ENCODE results near the gene PMM1.
A peak's percentile ranks its signal among the peaks of the same experiment; 100 is the strongest.
"Not testable (repeated sequence)": the region's sequence is repeated elsewhere in the genome, so short reads cannot be mapped to it uniquely, and the experiment has no call there.

PMM1 gene

DNA sequence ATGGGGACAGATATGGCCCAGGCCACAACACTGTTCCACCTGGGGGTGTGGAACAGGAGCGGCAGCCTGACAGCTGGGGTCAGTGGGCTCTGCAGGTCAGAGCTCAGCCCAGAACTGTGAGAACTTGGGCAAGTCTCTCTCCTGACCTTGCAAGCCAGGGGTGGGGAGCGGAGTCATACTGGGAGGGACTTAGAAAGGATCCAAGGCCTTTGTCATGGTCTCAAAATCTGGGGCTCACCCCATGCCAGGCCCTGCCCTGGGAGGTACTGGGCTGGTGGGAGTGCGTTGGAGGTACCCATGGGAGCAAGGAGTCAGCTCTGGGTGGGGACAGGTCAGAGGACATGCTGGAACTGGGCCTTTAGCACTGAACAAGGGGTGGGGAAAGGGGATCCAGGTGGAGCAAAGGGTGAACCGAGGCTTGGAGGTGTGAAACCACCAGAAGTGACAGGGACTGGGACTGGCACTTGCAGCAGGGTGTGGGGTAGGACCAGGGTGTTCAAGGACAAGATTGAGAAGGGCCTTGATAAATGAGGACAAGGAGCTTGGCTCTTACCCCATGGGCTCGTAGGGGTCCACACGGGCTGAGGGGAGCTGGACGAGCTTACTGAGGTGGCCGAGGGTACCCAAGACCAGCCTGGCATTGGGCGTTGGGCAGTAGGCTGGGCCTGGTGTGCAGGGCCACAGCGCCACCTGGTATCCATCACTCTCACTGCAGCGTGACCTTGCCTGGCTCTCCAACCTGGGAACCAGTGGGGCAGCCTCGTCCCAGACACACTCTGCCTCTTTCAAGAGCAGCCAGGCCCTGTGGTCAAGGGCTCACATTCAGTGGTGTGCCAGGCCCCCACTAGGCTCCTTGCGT, 7.4 kb upstream of the PMM1 start:
- no peak for DNase-seq (ENCODE audit: low read depth)
- no peak overlapping the region for H3K4me3 ChIP-seq (ENCODE audit: low read depth, low read length)
- TF ChIP-seq, protein P1, sequence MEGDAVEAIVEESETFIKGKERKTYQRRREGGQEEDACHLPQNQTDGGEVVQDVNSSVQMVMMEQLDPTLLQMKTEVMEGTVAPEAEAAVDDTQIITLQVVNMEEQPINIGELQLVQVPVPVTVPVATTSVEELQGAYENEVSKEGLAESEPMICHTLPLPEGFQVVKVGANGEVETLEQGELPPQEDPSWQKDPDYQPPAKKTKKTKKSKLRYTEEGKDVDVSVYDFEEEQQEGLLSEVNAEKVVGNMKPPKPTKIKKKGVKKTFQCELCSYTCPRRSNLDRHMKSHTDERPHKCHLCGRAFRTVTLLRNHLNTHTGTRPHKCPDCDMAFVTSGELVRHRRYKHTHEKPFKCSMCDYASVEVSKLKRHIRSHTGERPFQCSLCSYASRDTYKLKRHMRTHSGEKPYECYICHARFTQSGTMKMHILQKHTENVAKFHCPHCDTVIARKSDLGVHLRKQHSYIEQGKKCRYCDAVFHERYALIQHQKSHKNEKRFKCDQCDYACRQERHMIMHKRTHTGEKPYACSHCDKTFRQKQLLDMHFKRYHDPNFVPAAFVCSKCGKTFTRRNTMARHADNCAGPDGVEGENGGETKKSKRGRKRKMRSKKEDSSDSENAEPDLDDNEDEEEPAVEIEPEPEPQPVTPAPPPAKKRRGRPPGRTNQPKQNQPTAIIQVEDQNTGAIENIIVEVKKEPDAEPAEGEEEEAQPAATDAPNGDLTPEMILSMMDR (IDR thresholded peaks at IDR 0.05; ENCODE audit: control insufficient read depth, extremely low read depth, insufficient read depth), result peak; percentile 58

DNA sequence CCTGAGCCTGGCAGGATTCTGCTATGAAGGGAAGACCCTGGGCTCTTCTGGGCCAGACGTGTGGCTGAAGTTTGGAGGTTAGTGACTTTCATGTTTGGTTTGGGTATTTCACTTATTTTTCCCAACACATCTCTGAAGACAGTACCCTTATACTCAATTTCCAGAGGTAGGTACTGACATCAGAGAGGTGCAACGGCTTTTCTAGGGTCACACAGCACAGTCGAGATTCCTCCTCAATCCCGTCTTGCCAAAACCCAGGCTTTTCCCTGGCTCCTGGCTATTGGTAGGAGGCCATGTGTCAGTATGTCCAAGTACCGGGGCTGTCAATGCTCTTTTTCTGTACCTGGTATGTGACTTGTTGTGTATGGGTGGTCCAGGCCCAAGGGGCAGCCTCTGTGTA, 6.1 kb upstream of the PMM1 start:
- TF ChIP-seq, protein P1 (IDR thresholded peaks at IDR 0.05; ENCODE audit: control insufficient read depth, extremely low read depth, insufficient read depth), result no peak
- H3K4me3 ChIP-seq (ENCODE audit: low read depth, low read length), result no peak overlapping the region
- DNase-seq (ENCODE audit: low read depth), result no peak

DNA sequence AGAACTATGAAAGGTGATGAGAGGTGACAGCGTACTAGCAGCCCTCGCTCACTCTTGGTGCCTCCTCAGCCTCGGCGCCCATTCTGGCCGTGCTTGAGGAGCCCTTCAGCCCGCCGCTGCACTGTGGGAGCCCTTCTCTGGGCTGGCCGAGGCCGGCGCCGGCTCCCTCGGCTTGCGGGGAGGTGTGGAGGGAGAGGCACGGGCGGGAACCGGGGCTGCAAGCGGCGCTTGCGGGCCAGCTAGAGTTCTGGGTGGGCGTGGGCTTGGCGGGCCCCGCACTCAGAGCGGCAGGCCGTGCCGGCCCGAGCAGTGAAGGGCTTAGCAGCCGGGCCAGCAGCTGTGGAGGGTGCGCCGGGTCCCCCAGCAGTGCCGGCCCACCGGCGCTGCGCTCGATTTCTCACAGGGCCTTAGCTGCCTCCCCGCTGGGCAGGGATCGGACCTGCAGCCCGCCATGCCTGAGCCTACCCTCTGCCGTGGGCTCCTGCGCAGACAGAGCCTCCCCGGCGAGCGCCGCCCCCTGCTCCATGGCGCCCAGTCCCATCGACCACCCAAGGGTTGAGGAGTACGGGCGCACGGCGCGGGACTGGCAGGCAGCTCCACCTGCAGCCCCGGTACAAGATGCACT, 3.8 kb upstream of the PMM1 start:
- not testable (repeated sequence) for H3K4me3 ChIP-seq (ENCODE audit: low read depth, low read length); DNase-seq (ENCODE audit: low read depth)

DNA sequence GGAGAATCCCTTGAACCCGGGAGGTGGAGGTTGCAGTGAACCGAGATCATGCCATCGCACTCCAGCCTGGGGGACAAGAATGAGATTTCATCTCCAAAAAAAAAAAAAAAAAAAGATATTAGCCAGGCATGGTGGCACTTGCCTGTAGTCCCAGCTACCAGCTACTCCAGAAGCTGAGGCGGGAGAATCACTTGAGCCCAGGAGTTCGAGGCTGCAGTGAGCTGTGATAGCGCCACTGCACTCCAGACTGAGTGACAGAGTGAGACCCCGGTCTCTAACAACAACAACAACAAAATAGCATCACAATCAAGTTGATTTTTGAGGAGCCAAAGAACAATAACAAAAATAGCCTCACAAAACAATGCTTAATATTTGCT, 2.3 kb downstream of the PMM1 start:
- DNase-seq (ENCODE audit: low read depth), result no peak
- TF ChIP-seq, protein P1 (IDR thresholded peaks at IDR 0.05; ENCODE audit: control insufficient read depth, extremely low read depth, insufficient read depth), result no peak
- peak overlapping the region; percentile 78; the same call in 1 of the 2 replicates for H3K4me3 ChIP-seq (ENCODE audit: low read depth, low read length)

DNA sequence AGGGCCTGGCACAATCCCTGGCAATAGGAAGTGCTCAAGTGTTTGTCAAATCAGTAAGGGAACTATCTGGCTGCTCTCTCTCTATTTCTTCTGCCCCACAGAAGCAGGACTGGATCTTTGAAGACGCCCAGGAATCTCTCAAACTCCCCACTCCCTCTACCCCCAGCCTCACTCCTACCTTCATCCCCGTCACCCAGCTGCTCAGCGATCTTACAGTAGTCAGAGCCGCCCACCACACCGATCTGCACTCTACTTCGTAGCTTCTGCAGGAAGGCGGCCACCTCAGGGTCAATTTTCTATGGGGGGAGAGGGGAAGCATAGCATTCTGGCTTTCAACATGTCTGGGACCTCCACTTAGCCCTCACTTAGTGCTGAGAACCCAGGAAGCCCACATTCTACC, 3.7 kb downstream of the PMM1 start:
- no peak overlapping the region for H3K4me3 ChIP-seq (ENCODE audit: low read depth, low read length)
- DNase-seq (ENCODE audit: low read depth), result no peak
- TF ChIP-seq, protein P1 (IDR thresholded peaks at IDR 0.05; ENCODE audit: control insufficient read depth, extremely low read depth, insufficient read depth), result no peak

DNA sequence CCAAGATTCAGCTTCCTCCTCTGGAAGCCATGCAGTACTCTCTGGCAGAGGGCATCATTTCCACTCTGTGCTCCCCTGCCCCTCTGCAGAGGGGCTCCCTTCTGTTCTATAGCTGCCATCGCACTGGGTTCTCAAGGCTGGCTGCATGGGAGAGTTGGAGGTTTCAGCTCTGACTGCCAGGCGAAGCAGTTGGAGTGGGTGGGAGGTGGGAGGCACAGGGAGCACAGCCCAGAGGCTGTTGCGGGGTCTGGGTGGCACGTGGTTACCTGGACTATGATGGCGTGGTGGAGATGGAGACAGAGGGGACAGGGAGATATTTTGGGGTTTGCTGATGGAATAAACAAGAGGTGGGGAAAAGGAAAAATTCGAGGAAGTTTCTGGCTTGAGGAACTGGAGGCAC, 4.8 kb downstream of the PMM1 start:
- DNase-seq (ENCODE audit: low read depth), result no peak
- TF ChIP-seq, protein P1 (IDR thresholded peaks at IDR 0.05; ENCODE audit: control insufficient read depth, extremely low read depth, insufficient read depth), result no peak
- H3K4me3 ChIP-seq (ENCODE audit: low read depth, low read length), result no peak overlapping the region

DNA sequence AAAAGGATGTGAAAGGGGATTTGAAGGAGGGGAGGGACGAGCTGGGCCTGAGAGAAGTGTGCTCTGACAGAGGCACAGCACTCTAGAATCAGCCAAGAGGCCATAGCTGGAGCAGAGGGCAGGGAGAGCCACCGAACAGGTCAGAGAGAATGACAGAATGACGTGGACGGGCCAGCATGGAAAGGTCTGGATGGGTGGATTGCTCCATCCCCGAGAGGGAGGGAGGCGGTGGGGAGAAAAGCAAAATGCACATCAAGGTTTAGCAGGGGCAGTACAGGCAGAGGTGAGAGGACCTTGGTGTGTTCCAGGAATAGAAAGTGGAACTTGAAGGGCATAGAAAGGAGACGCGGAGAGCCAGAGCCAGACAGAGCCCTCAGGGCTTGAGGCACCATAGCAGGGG, 6.9 kb downstream of the PMM1 start:
- no peak for DNase-seq (ENCODE audit: low read depth)
- H3K4me3 ChIP-seq (ENCODE audit: low read depth, low read length), result no peak overlapping the region
- TF ChIP-seq, protein P1 (IDR thresholded peaks at IDR 0.05; ENCODE audit: control insufficient read depth, extremely low read depth, insufficient read depth), result no peak
